ENCODE measurements around the gene DYDC1.

Gene DYDC1

GRCh38 chr10:80356563-80356988 is at the start of gene DYDC1, which contains the start of gene DYDC2:
Gene DYDC1, minus strand, starts transcription at chr10:80356755. Its CDS starts 4,154 bp downstream, at chr10:80352601.
Gene DYDC2, plus strand, starts transcription at chr10:80356781. Its CDS starts 5,663 bp downstream, at chr10:80362444.
- TF ChIP-seq CTCF (IDR thresholded peaks at IDR 0.05; ENCODE audit: borderline replicate concordance, control extremely low read depth, extremely low read depth, insufficient read depth, missing control alignments): no peak
- in situ Hi-C loops (cut with MboI; ENCODE audit: low sequenced_read_pairs, unreplicated experiment): no loop called here
- peak; percentile 58 for DNase-seq (ENCODE audit: low spot score)

GRCh38 chr10:80406204-80406603 is 49.6 kb upstream of the DYDC1 start:
- in situ Hi-C loops (cut with MboI; ENCODE audit: low sequenced_read_pairs, unreplicated experiment): no loop called here
- no peak for TF ChIP-seq CTCF (IDR thresholded peaks at IDR 0.05; ENCODE audit: borderline replicate concordance, control extremely low read depth, extremely low read depth, insufficient read depth, missing control alignments)
- DNase-seq (ENCODE audit: low spot score): no peak

- in situ Hi-C loops (cut with MboI; ENCODE audit: low sequenced_read_pairs, unreplicated experiment): no loop called here
- TF ChIP-seq CTCF (IDR thresholded peaks at IDR 0.05; ENCODE audit: borderline replicate concordance, control extremely low read depth, extremely low read depth, insufficient read depth, missing control alignments): no peak
- DNase-seq (ENCODE audit: low spot score): no peak
Measured at GRCh38 chr10:80405626-80406025, 49.1 kb upstream of the DYDC1 start.

- in situ Hi-C loops (cut with MboI; ENCODE audit: low sequenced_read_pairs, unreplicated experiment): no loop called here
- TF ChIP-seq CTCF (IDR thresholded peaks at IDR 0.05; ENCODE audit: borderline replicate concordance, control extremely low read depth, extremely low read depth, insufficient read depth, missing control alignments): no peak
- no peak for DNase-seq (ENCODE audit: low spot score)
Measured at GRCh38 chr10:80405035-80405434, 48.5 kb upstream of the DYDC1 start.

GRCh38 chr10:80400136-80400804 is 43.7 kb upstream of the DYDC1 start:
- no peak for TF ChIP-seq CTCF (IDR thresholded peaks at IDR 0.05; ENCODE audit: borderline replicate concordance, control extremely low read depth, extremely low read depth, insufficient read depth, missing control alignments)
- in situ Hi-C loops (cut with MboI; ENCODE audit: low sequenced_read_pairs, unreplicated experiment): no loop called here
- no peak for DNase-seq (ENCODE audit: low spot score)

GRCh38 chr10:80397014-80397413 is 40.5 kb upstream of the DYDC1 start:
- no peak for TF ChIP-seq CTCF (IDR thresholded peaks at IDR 0.05; ENCODE audit: borderline replicate concordance, control extremely low read depth, extremely low read depth, insufficient read depth, missing control alignments)
- DNase-seq (ENCODE audit: low spot score): no peak
- in situ Hi-C loops (cut with MboI; ENCODE audit: low sequenced_read_pairs, unreplicated experiment): no loop called here
